ENCODE data around the gene FLNB. TPM values are rescaled to one million over a fixed set of nuclear protein-coding genes. Genes with fewer than 3 reads are reported as not detected.

FLNB gene
- total and polyA plus RNA-seq, 2 of the 8 experiments (the other 6 are each of a cell fraction or from before 2014, with no cell fraction given), result 72.3 to 118 TPM

DNA sequence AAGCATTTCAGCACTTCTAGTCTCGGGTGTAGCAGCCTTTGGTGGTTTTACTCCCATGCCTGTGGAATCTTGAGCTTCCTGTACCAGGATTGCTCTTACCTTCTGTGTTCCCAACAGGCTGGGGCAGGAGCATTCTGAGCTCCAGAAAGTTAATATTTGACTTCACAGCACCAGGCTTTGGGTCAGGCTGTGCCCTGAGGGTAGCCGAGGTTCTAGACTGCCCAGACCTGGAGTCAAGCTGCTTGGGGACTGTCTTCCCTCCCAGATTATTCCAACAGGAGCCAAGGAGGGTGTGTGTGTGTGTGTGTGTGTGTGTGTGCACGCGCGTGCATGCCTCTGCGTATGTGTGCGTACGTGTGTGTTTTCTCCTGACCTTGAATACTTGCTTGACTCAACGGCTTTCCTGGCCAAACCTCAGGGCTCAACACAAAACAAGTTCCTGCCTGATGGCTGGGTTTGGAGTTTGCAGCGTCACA is 94.8 kb downstream of the FLNB start (continued):
- TF ChIP-seq, protein P1, sequence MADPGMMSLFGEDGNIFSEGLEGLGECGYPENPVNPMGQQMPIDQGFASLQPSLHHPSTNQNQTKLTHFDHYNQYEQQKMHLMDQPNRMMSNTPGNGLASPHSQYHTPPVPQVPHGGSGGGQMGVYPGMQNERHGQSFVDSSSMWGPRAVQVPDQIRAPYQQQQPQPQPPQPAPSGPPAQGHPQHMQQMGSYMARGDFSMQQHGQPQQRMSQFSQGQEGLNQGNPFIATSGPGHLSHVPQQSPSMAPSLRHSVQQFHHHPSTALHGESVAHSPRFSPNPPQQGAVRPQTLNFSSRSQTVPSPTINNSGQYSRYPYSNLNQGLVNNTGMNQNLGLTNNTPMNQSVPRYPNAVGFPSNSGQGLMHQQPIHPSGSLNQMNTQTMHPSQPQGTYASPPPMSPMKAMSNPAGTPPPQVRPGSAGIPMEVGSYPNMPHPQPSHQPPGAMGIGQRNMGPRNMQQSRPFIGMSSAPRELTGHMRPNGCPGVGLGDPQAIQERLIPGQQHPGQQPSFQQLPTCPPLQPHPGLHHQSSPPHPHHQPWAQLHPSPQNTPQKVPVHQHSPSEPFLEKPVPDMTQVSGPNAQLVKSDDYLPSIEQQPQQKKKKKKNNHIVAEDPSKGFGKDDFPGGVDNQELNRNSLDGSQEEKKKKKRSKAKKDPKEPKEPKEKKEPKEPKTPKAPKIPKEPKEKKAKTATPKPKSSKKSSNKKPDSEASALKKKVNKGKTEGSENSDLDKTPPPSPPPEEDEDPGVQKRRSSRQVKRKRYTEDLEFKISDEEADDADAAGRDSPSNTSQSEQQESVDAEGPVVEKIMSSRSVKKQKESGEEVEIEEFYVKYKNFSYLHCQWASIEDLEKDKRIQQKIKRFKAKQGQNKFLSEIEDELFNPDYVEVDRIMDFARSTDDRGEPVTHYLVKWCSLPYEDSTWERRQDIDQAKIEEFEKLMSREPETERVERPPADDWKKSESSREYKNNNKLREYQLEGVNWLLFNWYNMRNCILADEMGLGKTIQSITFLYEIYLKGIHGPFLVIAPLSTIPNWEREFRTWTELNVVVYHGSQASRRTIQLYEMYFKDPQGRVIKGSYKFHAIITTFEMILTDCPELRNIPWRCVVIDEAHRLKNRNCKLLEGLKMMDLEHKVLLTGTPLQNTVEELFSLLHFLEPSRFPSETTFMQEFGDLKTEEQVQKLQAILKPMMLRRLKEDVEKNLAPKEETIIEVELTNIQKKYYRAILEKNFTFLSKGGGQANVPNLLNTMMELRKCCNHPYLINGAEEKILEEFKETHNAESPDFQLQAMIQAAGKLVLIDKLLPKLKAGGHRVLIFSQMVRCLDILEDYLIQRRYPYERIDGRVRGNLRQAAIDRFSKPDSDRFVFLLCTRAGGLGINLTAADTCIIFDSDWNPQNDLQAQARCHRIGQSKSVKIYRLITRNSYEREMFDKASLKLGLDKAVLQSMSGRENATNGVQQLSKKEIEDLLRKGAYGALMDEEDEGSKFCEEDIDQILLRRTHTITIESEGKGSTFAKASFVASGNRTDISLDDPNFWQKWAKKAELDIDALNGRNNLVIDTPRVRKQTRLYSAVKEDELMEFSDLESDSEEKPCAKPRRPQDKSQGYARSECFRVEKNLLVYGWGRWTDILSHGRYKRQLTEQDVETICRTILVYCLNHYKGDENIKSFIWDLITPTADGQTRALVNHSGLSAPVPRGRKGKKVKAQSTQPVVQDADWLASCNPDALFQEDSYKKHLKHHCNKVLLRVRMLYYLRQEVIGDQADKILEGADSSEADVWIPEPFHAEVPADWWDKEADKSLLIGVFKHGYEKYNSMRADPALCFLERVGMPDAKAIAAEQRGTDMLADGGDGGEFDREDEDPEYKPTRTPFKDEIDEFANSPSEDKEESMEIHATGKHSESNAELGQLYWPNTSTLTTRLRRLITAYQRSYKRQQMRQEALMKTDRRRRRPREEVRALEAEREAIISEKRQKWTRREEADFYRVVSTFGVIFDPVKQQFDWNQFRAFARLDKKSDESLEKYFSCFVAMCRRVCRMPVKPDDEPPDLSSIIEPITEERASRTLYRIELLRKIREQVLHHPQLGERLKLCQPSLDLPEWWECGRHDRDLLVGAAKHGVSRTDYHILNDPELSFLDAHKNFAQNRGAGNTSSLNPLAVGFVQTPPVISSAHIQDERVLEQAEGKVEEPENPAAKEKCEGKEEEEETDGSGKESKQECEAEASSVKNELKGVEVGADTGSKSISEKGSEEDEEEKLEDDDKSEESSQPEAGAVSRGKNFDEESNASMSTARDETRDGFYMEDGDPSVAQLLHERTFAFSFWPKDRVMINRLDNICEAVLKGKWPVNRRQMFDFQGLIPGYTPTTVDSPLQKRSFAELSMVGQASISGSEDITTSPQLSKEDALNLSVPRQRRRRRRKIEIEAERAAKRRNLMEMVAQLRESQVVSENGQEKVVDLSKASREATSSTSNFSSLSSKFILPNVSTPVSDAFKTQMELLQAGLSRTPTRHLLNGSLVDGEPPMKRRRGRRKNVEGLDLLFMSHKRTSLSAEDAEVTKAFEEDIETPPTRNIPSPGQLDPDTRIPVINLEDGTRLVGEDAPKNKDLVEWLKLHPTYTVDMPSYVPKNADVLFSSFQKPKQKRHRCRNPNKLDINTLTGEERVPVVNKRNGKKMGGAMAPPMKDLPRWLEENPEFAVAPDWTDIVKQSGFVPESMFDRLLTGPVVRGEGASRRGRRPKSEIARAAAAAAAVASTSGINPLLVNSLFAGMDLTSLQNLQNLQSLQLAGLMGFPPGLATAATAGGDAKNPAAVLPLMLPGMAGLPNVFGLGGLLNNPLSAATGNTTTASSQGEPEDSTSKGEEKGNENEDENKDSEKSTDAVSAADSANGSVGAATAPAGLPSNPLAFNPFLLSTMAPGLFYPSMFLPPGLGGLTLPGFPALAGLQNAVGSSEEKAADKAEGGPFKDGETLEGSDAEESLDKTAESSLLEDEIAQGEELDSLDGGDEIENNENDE (IDR thresholded peaks at IDR 0.05; ENCODE audit: insufficient replicate concordance, low read length), result no peak
